ENCODE data around the gene SP5.
"Not testable (repeated sequence)": the region's sequence is repeated elsewhere in the genome, so short reads cannot be mapped to it uniquely, and the experiment has no call there.

The SP5 gene

DNA sequence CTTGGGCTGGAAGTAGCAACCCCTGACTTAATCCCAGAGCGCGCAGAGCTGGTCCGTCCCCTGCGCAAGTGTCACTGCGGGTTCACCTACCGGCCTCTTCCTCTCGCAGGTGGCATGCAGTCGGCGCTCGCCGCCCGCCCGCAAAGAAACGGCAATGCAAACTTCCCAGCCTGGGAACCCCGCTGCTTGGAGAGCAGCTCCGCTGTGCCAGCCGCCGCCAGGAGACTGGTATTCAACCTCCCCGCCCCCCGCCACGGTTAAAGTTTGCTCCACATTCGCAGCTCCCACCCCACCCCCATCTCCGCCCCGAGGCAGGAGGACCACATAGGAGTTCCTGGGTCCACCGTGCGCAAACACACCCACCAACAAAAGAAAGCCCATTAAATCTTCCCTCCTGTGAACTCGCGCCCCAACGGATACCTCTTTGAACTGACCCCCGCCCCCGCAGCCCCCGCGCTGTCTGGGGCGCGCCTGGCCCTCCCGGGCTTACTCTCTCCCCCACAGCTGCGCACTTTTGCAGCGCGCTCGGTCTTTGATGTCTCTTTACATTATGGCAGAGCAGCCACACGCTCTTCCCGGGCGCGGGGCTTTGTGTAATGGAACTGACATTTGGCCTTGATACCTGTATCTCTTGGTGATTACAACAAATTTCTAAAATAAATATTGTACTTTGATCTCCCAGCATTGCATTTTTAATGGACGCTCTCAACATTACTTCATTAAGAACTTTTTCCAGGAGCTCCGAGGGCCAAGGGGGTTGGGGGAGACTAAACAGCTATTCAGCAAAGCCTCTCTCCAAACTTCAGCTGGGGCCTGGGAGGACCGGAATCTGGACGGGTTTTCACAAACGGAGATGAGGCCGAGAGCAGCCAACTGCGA is 3.1 kb upstream of the SP5 start:
- no peak for DNase-seq

GRCh38 chr2:170712653-170713542 is 2.2 kb upstream of the SP5 start:
- DNase-seq: no peak

- DNase-seq: no peak
These were observed 1.4 kb upstream of the SP5 start for GRCh38 chr2:170713543-170714380.

GRCh38 chr2:170714381-170715061 is 616 bp upstream of the SP5 start:
- peak; percentile 48 to 53 for DNase-seq

DNA sequence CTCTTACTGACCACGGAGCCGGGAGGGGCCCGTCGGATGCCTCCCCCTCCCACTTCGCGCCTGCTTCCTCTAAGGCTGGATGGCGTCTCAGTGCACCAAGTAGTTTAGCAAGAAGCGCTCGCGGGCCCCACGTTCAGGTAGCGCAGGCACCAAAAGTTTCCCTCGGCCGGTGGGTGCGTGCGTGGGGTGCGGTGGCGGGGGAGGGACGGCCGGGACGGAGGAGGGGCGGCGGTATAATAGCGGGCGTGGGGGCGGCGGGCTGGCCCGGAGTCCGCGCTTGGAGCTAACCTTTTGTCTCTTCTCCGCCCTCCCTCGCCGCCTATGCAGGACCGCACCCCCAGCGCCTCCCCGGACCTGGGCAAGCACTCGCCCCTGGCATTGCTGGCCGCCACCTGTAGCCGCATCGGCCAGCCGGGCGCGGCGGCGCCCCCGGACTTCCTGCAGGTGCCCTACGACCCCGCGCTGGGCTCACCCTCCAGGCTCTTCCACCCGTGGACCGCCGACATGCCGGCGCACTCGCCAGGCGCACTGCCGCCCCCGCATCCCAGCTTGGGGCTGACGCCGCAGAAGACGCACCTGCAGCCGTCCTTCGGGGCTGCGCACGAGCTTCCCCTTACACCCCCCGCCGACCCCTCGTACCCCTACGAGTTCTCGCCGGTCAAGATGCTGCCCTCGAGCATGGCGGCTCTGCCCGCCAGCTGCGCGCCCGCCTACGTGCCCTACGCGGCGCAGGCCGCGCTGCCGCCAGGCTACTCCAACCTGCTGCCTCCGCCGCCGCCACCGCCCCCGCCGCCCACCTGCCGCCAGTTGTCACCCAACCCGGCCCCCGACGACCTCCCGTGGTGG is 1.0 kb downstream of the SP5 start:
- DNase-seq: no peak

- DNase-seq: no peak
These were observed 1.9 kb downstream of the SP5 start for GRCh38 chr2:170716851-170717598.

GRCh38 chr2:170717599-170717963 is 2.4 kb downstream of the SP5 start:
- no peak for DNase-seq

GRCh38 chr2:170717991-170718589 is 3.0 kb downstream of the SP5 start:
- DNase-seq: no peak

GRCh38 chr2:170719810-170720209 is 4.7 kb downstream of the SP5 start:
- no peak for DNase-seq

DNA sequence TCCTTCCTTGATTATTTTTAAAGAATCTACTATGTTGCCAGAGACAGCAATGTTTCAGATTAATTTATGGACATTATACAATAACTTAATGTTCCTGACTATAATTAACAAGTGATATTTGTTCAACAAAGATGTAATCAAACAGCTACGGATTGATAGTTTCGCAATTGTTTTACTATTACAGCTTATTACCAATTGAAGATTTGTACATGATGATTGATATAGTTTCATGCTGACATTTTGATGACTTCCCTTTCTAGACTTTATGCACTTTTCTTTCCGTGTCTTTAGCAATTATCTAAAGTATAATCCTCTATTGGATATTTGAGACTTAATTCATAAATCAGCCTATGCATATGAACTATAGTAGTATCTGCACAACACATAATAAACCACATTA is 6.5 kb downstream of the SP5 start:
- DNase-seq: no peak

- DNase-seq: no peak
These were observed 7.2 kb downstream of the SP5 start for GRCh38 chr2:170722301-170722700.

- no peak for DNase-seq
These were observed 8.4 kb downstream of the SP5 start for GRCh38 chr2:170723446-170723958.

GRCh38 chr2:170733798-170734600 is 18.9 kb downstream of the SP5 start:
- DNase-seq: no peak

DNA sequence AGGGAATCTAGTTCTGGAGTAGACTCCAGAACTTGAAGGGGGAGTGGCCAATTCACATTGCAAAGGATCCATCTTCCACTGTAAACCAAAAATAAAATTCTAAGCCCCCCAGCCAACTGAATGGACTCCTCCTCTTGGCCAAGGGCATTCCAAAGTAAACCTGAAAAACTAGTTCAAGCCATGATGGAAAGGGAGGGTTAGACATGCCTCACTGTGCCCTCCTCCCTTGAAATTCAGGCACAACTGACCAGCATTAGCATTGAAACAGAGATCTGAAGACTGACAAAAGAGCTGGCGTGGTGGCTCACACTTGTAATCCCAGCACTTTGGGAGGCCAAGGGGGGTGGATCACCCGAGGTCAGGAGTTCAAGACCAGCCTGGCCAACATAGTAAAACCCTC is 19.5 kb downstream of the SP5 start:
- DNase-seq: not testable (repeated sequence)

DNA sequence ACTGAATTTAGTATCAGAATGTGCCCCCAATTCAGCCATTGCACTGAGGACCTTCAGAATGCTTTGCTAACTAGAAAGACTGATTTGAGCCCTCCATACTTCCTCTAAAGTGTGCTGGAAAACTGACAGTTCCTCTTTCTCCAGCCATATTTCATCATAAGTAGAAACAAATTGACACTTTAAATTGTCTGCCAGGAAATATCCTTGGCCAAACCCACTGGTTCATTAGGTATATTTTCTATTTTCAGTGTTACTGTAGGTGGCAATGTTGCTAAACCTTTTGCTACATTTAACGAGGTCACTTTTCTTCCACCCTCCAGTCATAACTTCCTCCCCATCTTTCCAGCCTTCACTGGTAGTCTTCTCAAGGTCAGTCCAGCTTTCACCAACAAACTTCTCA is 21.5 kb downstream of the SP5 start:
- peak in 1 of 2 experiments; percentile 28 for DNase-seq

DNA sequence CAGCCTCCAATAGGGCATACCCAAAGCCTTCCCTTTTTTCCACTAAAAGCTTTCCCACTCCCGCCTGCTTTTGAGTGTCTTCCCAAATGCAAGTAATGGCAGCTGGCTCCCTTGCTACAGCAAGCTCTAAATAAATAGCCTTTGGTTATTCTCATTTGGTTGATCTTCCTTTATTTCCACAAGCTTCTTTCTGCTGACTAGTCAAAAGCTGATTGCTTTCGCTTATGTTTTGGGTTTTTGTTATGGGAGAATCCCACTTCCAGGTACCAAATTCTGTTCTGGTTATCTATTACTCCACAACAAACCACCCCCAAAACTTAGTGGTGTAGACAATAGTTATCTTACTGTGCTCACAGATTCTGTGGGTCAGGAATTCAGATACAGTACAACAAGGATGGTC is 22.3 kb downstream of the SP5 start:
- no peak for DNase-seq

- DNase-seq: no peak
These were observed 22.7 kb downstream of the SP5 start for GRCh38 chr2:170737821-170738220.

DNA sequence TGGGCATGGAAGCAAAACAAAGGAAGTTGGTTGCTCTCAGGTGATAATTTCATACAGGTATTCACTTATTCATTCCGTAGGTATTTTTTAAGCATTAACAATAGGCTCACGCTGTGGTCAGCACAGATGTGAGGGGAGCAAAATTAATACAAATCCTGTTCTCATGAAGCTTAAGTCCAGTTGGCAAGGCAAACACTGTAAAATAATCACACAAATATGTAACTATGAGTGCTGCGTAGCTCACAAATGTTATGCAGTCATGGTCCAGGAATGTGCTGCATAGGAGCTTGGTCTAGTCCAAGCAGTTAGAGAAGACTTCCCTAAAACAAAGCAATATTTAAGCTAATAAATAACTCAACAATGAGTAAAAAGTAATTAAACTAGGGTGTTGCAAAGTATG is 23.9 kb downstream of the SP5 start:
- DNase-seq: no peak

DNA sequence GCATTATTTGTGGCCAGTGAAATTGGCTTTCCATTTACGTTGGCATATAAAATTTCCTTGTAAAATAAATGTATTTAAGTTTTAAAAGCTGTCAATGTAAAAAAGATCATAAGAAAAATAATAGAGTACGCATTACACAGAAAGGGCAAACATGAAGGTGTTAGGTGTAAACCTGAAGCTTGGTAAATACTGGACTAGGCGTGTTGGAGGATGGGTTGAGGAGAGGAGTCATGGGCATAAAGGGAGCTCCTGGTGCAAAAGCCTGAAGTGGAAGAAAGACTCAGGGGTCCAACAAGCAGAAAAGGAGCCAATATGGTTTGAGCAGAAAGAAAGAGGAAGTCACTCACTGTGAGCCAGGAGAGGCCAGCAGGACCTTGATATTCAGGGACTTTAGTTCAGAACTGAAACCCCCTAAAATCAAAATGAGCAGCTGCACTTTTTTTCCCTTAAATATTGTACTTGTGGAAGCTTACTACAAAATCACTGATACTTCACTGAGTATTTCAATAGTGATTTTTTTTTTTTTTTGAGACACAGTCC is 24.4 kb downstream of the SP5 start:
- peak; percentile 41 to 48 for DNase-seq

All from Kasumi-1 (cell line).